ENCODE data around the gene CCDC68.

The CCDC68 gene

GRCh38 chr18:54881229-54881768 is 78.0 kb downstream of the CCDC68 start:
- Histone ChIP-seq H3K27ac (no peak overlapping the region), H3K36me3 (no peaks in the 10 kb centered on the region), H3K4me1 (ENCODE audit: control insufficient read depth in 1 of 2, insufficient read depth in 1 of 2, low read depth in 1 of 2, low read length in 1 of 2) (no peaks in the 10 kb centered on the region), H3K4me3 (ENCODE audit: low read depth in 1 of 2, low read length in 1 of 2) (no peak overlapping the region), H3K27me3 (no peaks in the 10 kb centered on the region), H3K9me3 (no peaks in the 10 kb centered on the region)
- no peak for TF ChIP-seq CTCF (IDR thresholded peaks at IDR 0.05)

- Histone ChIP-seq H3K27me3 (no peaks in the 10 kb centered on the region), H3K4me1 (ENCODE audit: control insufficient read depth in 1 of 2, insufficient read depth in 1 of 2, low read depth in 1 of 2, low read length in 1 of 2) (no peaks in the 10 kb centered on the region), H3K4me3 (ENCODE audit: low read depth in 1 of 2, low read length in 1 of 2) (no peak overlapping the region), H3K36me3 (no peaks in the 10 kb centered on the region), H3K27ac (no peak overlapping the region), H3K9me3 (no peaks in the 10 kb centered on the region)
- no peak for TF ChIP-seq CTCF (IDR thresholded peaks at IDR 0.05)
These were observed 78.7 kb downstream of the CCDC68 start for GRCh38 chr18:54880395-54881105.

DNA sequence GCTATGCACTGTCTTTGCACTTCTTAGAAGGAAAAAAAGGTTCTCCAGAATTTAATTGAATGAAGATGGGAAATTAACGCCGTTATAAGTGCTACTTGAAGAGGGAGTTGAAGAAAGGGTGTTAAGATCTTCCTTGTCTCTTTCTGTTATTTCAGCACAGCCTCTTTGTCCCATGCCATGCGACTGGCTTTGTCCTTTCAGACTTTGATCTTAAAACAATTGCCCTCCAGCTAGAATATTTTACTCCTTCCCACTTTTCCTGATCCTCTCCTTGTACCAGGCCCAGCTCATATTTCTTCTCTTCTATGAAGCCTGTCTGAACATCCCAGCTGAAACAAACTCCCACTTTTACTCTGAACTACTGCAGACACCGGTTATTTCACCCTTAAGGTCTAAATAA is 79.6 kb downstream of the CCDC68 start:
- H3K4me1 ChIP-seq (ENCODE audit: control insufficient read depth in 1 of 2, insufficient read depth in 1 of 2, low read depth in 1 of 2, low read length in 1 of 2), result no peaks in the 10 kb centered on the region
- H3K27me3 ChIP-seq, result no peaks in the 10 kb centered on the region
- no peak for TF ChIP-seq CTCF (IDR thresholded peaks at IDR 0.05)
- no peaks in the 10 kb centered on the region for H3K36me3 ChIP-seq
- no peaks in the 10 kb centered on the region for H3K9me3 ChIP-seq
- H3K4me3 ChIP-seq (ENCODE audit: low read depth in 1 of 2, low read length in 1 of 2), result no peak overlapping the region
- no peak overlapping the region for H3K27ac ChIP-seq

- TF ChIP-seq CTCF (IDR thresholded peaks at IDR 0.05), result no peak
- H3K4me1 ChIP-seq (ENCODE audit: control insufficient read depth in 1 of 2, insufficient read depth in 1 of 2, low read depth in 1 of 2, low read length in 1 of 2), result no peaks in the 10 kb centered on the region
- no peaks in the 10 kb centered on the region for H3K27me3 ChIP-seq
- no peaks in the 10 kb centered on the region for H3K9me3 ChIP-seq
- no peak overlapping the region for H3K4me3 ChIP-seq (ENCODE audit: low read depth in 1 of 2, low read length in 1 of 2)
- H3K27ac ChIP-seq, result no peak overlapping the region
- H3K36me3 ChIP-seq, result no peaks in the 10 kb centered on the region
These were observed 80.5 kb downstream of the CCDC68 start for GRCh38 chr18:54878659-54879358.

- Histone ChIP-seq H3K9me3 (no peaks in the 10 kb centered on the region), H3K36me3 (no peaks in the 10 kb centered on the region), H3K4me3 (ENCODE audit: low read depth in 1 of 2, low read length in 1 of 2) (no peak overlapping the region), H3K27me3 (no peaks in the 10 kb centered on the region), H3K27ac (no peak overlapping the region), H3K4me1 (ENCODE audit: control insufficient read depth in 1 of 2, insufficient read depth in 1 of 2, low read depth in 1 of 2, low read length in 1 of 2) (no peaks in the 10 kb centered on the region)
- TF ChIP-seq CTCF (IDR thresholded peaks at IDR 0.05), result no peak
These were observed 81.1 kb downstream of the CCDC68 start for GRCh38 chr18:54878159-54878622.
